HL-60 (cell line): ENCODE measurements around the gene SLC30A3.

Experiments used
- CTCF ChIP-seq: IDR thresholded peaks from one replicate; pipeline ENCODE4 v1.5.1; 2011; ENCODE audit warnings: low read length, control low read depth, inconsistent platforms; ENCODE audit not compliant: insufficient read depth
- GABPA ChIP-seq: IDR thresholded peaks from 2 replicates; pipeline ENCODE4 v1.6.1; 2012; ENCODE audit warnings: low read depth
- POLR2AphosphoS5 ChIP-seq: IDR thresholded peaks from 2 replicates; pipeline ENCODE4 v1.6.1; 2012; ENCODE audit warnings: low read depth

- TF ChIP-seq CTCF: no peak
- TF ChIP-seq GABPA: no peak
- no peak for TF ChIP-seq POLR2AphosphoS5
These were observed 12.0 kb downstream of the SLC30A3 start for GRCh38 chr2:27250652-27251379.
